NCI-H146 (cell line): ENCODE results near the gene PALM.
A peak's percentile ranks its signal among the peaks of the same experiment; 100 is the strongest.
"Not testable (repeated sequence)": the region's sequence is repeated elsewhere in the genome, so short reads cannot be mapped to it uniquely, and the experiment has no call there.

ENCODE experiments used
- DNase-seq: peaks from one replicate; lab custom pipeline; 2025; lab: John Stamatoyannopoulos, UW

The PALM gene

GRCh38 chr19:732148-733069 lies 23.7 kb downstream of the PALM start:
- DNase-seq: no peak

- no peak for DNase-seq
These were observed 26.0 kb downstream of the PALM start for GRCh38 chr19:734716-735115.

- no peak for DNase-seq
These were observed 27.4 kb downstream of the PALM start for GRCh38 chr19:736125-736524.

- DNase-seq: peak; percentile 20
These were observed 28.9 kb downstream of the PALM start for GRCh38 chr19:737591-738093.

- DNase-seq: no peak
These were observed 29.9 kb downstream of the PALM start for GRCh38 chr19:738509-739128.

- DNase-seq: no peak
These were observed 31.4 kb downstream of the PALM start for GRCh38 chr19:739998-740715.

- not testable (repeated sequence) for DNase-seq
These were observed 32.2 kb downstream of the PALM start for GRCh38 chr19:740816-741505.

GRCh38 chr19:741506-742131 lies 32.9 kb downstream of the PALM start:
- DNase-seq: no peak

- no peak for DNase-seq
These were observed 33.9 kb downstream of the PALM start for GRCh38 chr19:742540-743075.

- DNase-seq: peak; percentile 46
These were observed 34.5 kb downstream of the PALM start for GRCh38 chr19:743168-743687.

GRCh38 chr19:745138-745537 lies 36.4 kb downstream of the PALM start:
- not testable (repeated sequence) for DNase-seq

GRCh38 chr19:746208-746819 lies 37.6 kb downstream of the PALM start:
- no peak for DNase-seq

- DNase-seq: no peak
These were observed 38.2 kb downstream of the PALM start for GRCh38 chr19:746956-747355.

GRCh38 chr19:747432-748273 lies 38.9 kb downstream of the PALM start:
- DNase-seq: no peak

GRCh38 chr19:748274-748598 lies 39.5 kb downstream of the PALM start:
- no peak for DNase-seq

- DNase-seq: no peak
These were observed 41.1 kb downstream of the PALM start for GRCh38 chr19:749811-750210.

- DNase-seq: peak; percentile 63
These were observed 42.1 kb downstream of the PALM start, which contains the start of gene MISP for GRCh38 chr19:750640-751423. Gene MISP, plus strand, starts transcription at chr19:751112. Its CDS starts 5,835 bp downstream, at chr19:756947.

- no peak for DNase-seq
These were observed 43.0 kb downstream of the PALM start for GRCh38 chr19:751501-752341.
